GM10266 (cell line): ENCODE measurements around the gene MAP3K9.
"Not testable (repeated sequence)": the region's sequence is repeated elsewhere in the genome, so short reads cannot be mapped to it uniquely, and the experiment has no call there.

Experiments used
- DNase-seq: peaks from one replicate; pipeline ENCODE4 v3.0.0; 2012; ENCODE audit errors: extremely low spot score
- CTCF ChIP-seq: IDR thresholded peaks from 2 replicates; pipeline ENCODE4 v1.5.1; 2012; ENCODE audit warnings: mild to moderate bottlenecking, low read depth; ENCODE audit not compliant: control insufficient read depth, insufficient read depth; ENCODE audit errors: missing control alignments

The MAP3K9 gene

GRCh38 chr14:70809225-70810219 lies at the start of gene MAP3K9:
TSS of gene MAP3K9 (minus strand) at chr14:70809513. CDS start at chr14:70809171, 342 bp downstream.
- DNase-seq: peak; percentile 97
- no peak for TF ChIP-seq CTCF

GRCh38 chr14:70858641-70859040 lies 49.3 kb upstream of the MAP3K9 start:
- DNase-seq: no peak
- no peak for TF ChIP-seq CTCF

- no peak for TF ChIP-seq CTCF
- DNase-seq: no peak
Measured at GRCh38 chr14:70857496-70857890, 48.2 kb upstream of the MAP3K9 start.

GRCh38 chr14:70856851-70857495 lies 47.7 kb upstream of the MAP3K9 start:
- no peak for DNase-seq
- TF ChIP-seq CTCF: no peak

GRCh38 chr14:70855486-70855885 lies 46.2 kb upstream of the MAP3K9 start:
- TF ChIP-seq CTCF: no peak
- DNase-seq: no peak

GRCh38 chr14:70853658-70854057 lies 44.3 kb upstream of the MAP3K9 start:
- DNase-seq: not testable (repeated sequence)

GRCh38 chr14:70847406-70848090 lies 38.2 kb upstream of the MAP3K9 start:
- no peak for TF ChIP-seq CTCF
- DNase-seq: no peak
